ENCODE measurements around the gene PLXNC1. TPM values are rescaled to one million over a fixed set of nuclear protein-coding genes. Genes with fewer than 3 reads are reported as not detected.

The PLXNC1 gene
- total and polyA plus RNA-seq, 2 experiments from 2014 or later = 2.9 to 4.1 TPM

- Histone ChIP-seq H3K4me1 (ENCODE audit: low read depth) (no peaks in the 10 kb centered on the region), H3K9me3 (ENCODE audit: low read depth) (no peaks in the 10 kb centered on the region), H3K27ac (no peak overlapping the region), H3K4me3 (no peak overlapping the region), H3K27me3 (no peaks in the 10 kb centered on the region), H3K36me3 (no peaks in the 10 kb centered on the region)
- no peak for DNase-seq (ENCODE audit: low read depth in 1 of 2, low spot score in 1 of 2)
- TF ChIP-seq CTCF (IDR thresholded peaks at IDR 0.05; ENCODE audit: low read depth, low read length) = no peak
Observed at GRCh38 chr12:94190623-94191022, 42.2 kb downstream of the PLXNC1 start.

- no peaks in the 10 kb centered on the region for H3K27me3 ChIP-seq
- H3K9me3 ChIP-seq (ENCODE audit: low read depth) = no peaks in the 10 kb centered on the region
- no peak overlapping the region for H3K27ac ChIP-seq
- no peaks in the 10 kb centered on the region for H3K36me3 ChIP-seq
- no peak overlapping the region for H3K4me3 ChIP-seq
- no peak for DNase-seq (ENCODE audit: low read depth in 1 of 2, low spot score in 1 of 2)
- H3K4me1 ChIP-seq (ENCODE audit: low read depth) = no peaks in the 10 kb centered on the region
- TF ChIP-seq CTCF (IDR thresholded peaks at IDR 0.05; ENCODE audit: low read depth, low read length) = no peak
Observed at GRCh38 chr12:94191023-94191422, 42.6 kb downstream of the PLXNC1 start.

GRCh38 chr12:94191811-94192210 lies 43.4 kb downstream of the PLXNC1 start:
- no peak for DNase-seq (ENCODE audit: low read depth in 1 of 2, low spot score in 1 of 2)
- no peaks in the 10 kb centered on the region for H3K36me3 ChIP-seq
- no peaks in the 10 kb centered on the region for H3K4me1 ChIP-seq (ENCODE audit: low read depth)
- no peaks in the 10 kb centered on the region for H3K27me3 ChIP-seq
- no peak overlapping the region for H3K4me3 ChIP-seq
- no peaks in the 10 kb centered on the region for H3K9me3 ChIP-seq (ENCODE audit: low read depth)
- no peak for TF ChIP-seq CTCF (IDR thresholded peaks at IDR 0.05; ENCODE audit: low read depth, low read length)
- H3K27ac ChIP-seq = no peak overlapping the region

- H3K27ac ChIP-seq = no peak overlapping the region
- TF ChIP-seq CTCF (IDR thresholded peaks at IDR 0.05; ENCODE audit: low read depth, low read length) = no peak
- no peaks in the 10 kb centered on the region for H3K4me1 ChIP-seq (ENCODE audit: low read depth)
- H3K9me3 ChIP-seq (ENCODE audit: low read depth) = no peaks in the 10 kb centered on the region
- no peaks in the 10 kb centered on the region for H3K27me3 ChIP-seq
- DNase-seq (ENCODE audit: low read depth in 1 of 2, low spot score in 1 of 2) = no peak
- H3K36me3 ChIP-seq = no peaks in the 10 kb centered on the region
- H3K4me3 ChIP-seq = no peak overlapping the region
Observed at GRCh38 chr12:94192506-94192905, 44.1 kb downstream of the PLXNC1 start.

- TF ChIP-seq CTCF (IDR thresholded peaks at IDR 0.05; ENCODE audit: low read depth, low read length) = no peak
- no peaks in the 10 kb centered on the region for H3K27me3 ChIP-seq
- H3K4me3 ChIP-seq = no peak overlapping the region
- H3K36me3 ChIP-seq = no peaks in the 10 kb centered on the region
- H3K27ac ChIP-seq = no peak overlapping the region
- DNase-seq (ENCODE audit: low read depth in 1 of 2, low spot score in 1 of 2) = no peak
- no peaks in the 10 kb centered on the region for H3K4me1 ChIP-seq (ENCODE audit: low read depth)
- no peaks in the 10 kb centered on the region for H3K9me3 ChIP-seq (ENCODE audit: low read depth)
Observed at GRCh38 chr12:94193168-94193567, 44.8 kb downstream of the PLXNC1 start.

GRCh38 chr12:94195483-94195882 lies 47.1 kb downstream of the PLXNC1 start:
- no peak for DNase-seq (ENCODE audit: low read depth in 1 of 2, low spot score in 1 of 2)
- no peak for TF ChIP-seq CTCF (IDR thresholded peaks at IDR 0.05; ENCODE audit: low read depth, low read length)
- no peak overlapping the region for H3K27ac ChIP-seq

More at GRCh38 chr12:94195483-94195882, 47.1 kb downstream of the PLXNC1 start:
- Histone ChIP-seq H3K27me3 (no peaks in the 10 kb centered on the region), H3K36me3 (no peaks in the 10 kb centered on the region), H3K4me3 (no peak overlapping the region), H3K9me3 (ENCODE audit: low read depth) (no peaks in the 10 kb centered on the region), H3K4me1 (ENCODE audit: low read depth) (no peaks in the 10 kb centered on the region)

All from cardiac muscle cell (in vitro differentiated cells and primary cell).